GM18498 (cell line): ENCODE data around the gene NUDT22.

Experiments
- ATAC-seq: cut with Tn5 transposase; IDR thresholded peaks from one replicate; pipeline ENCODE4 v1.9.1; 2021; ENCODE audit warnings: mild to moderate bottlenecking, moderate library complexity; ENCODE audit not compliant: unreplicated experiment

The NUDT22 gene

GRCh38 chr11:64241241-64241490 is 15.1 kb downstream of the NUDT22 start:
- ATAC-seq, result peak; percentile 72

GRCh38 chr11:64241491-64242374 is 15.7 kb downstream of the NUDT22 start:
- ATAC-seq, result peak; percentile 12

GRCh38 chr11:64243236-64243854 is 17.3 kb downstream of the NUDT22 start:
- no peak for ATAC-seq

- no peak for ATAC-seq
Observed at GRCh38 chr11:64244107-64244506, 18.0 kb downstream of the NUDT22 start.

GRCh38 chr11:64244966-64245365 is 18.9 kb downstream of the NUDT22 start:
- no peak for ATAC-seq

- ATAC-seq, result no peak
Observed at GRCh38 chr11:64245401-64245796, 19.3 kb downstream of the NUDT22 start.

- ATAC-seq, result no peak
Observed at GRCh38 chr11:64245797-64246620, 19.9 kb downstream of the NUDT22 start.

- peak; percentile 19 for ATAC-seq
Observed at GRCh38 chr11:64246621-64246870, 20.5 kb downstream of the NUDT22 start.

GRCh38 chr11:64246871-64247728 is 21.0 kb downstream of the NUDT22 start, which contains the start of gene PPP1R14B:
Gene PPP1R14B, minus strand, starts transcription at chr11:64246943. Its CDS starts 270 bp downstream, at chr11:64246673.
- ATAC-seq, result peak; percentile 41

GRCh38 chr11:64247729-64248531 is 21.9 kb downstream of the NUDT22 start:
- no peak for ATAC-seq

- ATAC-seq, result no peak
Observed at GRCh38 chr11:64248578-64248977, 22.5 kb downstream of the NUDT22 start.

- no peak for ATAC-seq
Observed at GRCh38 chr11:64249038-64249437, 23.0 kb downstream of the NUDT22 start.

- no peak for ATAC-seq
Observed at GRCh38 chr11:64249563-64250414, 23.7 kb downstream of the NUDT22 start.

GRCh38 chr11:64250415-64251015 is 24.4 kb downstream of the NUDT22 start:
- ATAC-seq, result no peak

GRCh38 chr11:64251016-64251752 is 25.1 kb downstream of the NUDT22 start, which contains the start of gene PLCB3:
Gene PLCB3, plus strand, starts transcription at chr11:64251530. Its CDS starts 120 bp downstream, at chr11:64251650.
- peak; percentile 54 for ATAC-seq

GRCh38 chr11:64251753-64252002 is 25.6 kb downstream of the NUDT22 start:
- no peak for ATAC-seq

- ATAC-seq, result no peak
Observed at GRCh38 chr11:64252003-64252872, 26.2 kb downstream of the NUDT22 start.
